Retinal pigment epithelial cell (primary cell): Measurements from ENCODE around the gene ADGRD1.
"Not testable (repeated sequence)": the region's sequence is repeated elsewhere in the genome, so short reads cannot be mapped to it uniquely, and the experiment has no call there.

ENCODE experiments used
- DNase-seq: peaks from one replicate; pipeline ENCODE4 v3.0.0-alpha.2; 2010; ENCODE audit warnings: low read depth
- H3K4me3 ChIP-seq: 2 replicates; pipeline ENCODE4 v1.5.1; 2011; ENCODE audit warnings: mild to moderate bottlenecking, low read length, control low read depth, moderate library complexity
- CTCF ChIP-seq: conservative IDR thresholded peaks from 2 replicates; pipeline ENCODE4 v1.5.1; 2011; ENCODE audit warnings: low read depth, low read length, control low read depth, inconsistent platforms

ADGRD1 gene

GRCh38 chr12:130993759-130994670, 40.3 kb downstream of the ADGRD1 start:
- H3K4me3 ChIP-seq: no peak overlapping the region
- no peak for TF ChIP-seq CTCF
- no peak for DNase-seq

- DNase-seq: no peak
- H3K4me3 ChIP-seq: no peak overlapping the region
- no peak for TF ChIP-seq CTCF
These were observed 41.2 kb downstream of the ADGRD1 start for GRCh38 chr12:130994821-130995375.

- DNase-seq, H3K4me3 ChIP-seq: not testable (repeated sequence)
These were observed 41.8 kb downstream of the ADGRD1 start for GRCh38 chr12:130995386-130995969.

- no peak for DNase-seq
- no peak overlapping the region for H3K4me3 ChIP-seq
- no peak for TF ChIP-seq CTCF
These were observed 44.4 kb downstream of the ADGRD1 start for GRCh38 chr12:130998136-130998535.

- DNase-seq: no peak
- no peak overlapping the region for H3K4me3 ChIP-seq
- TF ChIP-seq CTCF: no peak
These were observed 46.3 kb downstream of the ADGRD1 start for GRCh38 chr12:131000000-131000486.

GRCh38 chr12:131001493-131001892, 47.8 kb downstream of the ADGRD1 start:
- DNase-seq: no peak
- H3K4me3 ChIP-seq: no peak overlapping the region
- TF ChIP-seq CTCF: no peak

- no peak for TF ChIP-seq CTCF
- no peak overlapping the region for H3K4me3 ChIP-seq
- no peak for DNase-seq
These were observed 48.5 kb downstream of the ADGRD1 start for GRCh38 chr12:131002216-131002631.
